Measurements from ENCODE around the gene TTC28.

DNA sequence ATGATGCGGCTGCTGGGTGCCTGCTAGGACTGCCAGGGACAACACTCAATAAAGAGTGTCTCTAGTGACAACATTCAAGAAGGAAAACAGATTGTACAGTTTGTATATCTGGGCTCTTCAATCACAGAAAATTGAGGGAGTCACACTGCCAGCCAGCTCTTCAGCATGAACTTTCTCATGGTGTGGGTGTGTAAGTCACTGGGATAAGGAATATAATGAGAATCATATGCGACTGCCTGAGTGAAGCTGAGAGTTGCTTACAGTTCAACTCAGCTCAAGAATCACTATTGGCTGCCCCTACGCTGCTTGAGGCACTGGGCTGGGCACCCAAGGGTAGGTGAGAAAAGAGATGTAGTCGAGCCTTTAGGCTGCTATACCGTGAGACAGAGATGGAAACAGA is 432.5 kb downstream of the TTC28 start:
- TF ChIP-seq, protein P1, sequence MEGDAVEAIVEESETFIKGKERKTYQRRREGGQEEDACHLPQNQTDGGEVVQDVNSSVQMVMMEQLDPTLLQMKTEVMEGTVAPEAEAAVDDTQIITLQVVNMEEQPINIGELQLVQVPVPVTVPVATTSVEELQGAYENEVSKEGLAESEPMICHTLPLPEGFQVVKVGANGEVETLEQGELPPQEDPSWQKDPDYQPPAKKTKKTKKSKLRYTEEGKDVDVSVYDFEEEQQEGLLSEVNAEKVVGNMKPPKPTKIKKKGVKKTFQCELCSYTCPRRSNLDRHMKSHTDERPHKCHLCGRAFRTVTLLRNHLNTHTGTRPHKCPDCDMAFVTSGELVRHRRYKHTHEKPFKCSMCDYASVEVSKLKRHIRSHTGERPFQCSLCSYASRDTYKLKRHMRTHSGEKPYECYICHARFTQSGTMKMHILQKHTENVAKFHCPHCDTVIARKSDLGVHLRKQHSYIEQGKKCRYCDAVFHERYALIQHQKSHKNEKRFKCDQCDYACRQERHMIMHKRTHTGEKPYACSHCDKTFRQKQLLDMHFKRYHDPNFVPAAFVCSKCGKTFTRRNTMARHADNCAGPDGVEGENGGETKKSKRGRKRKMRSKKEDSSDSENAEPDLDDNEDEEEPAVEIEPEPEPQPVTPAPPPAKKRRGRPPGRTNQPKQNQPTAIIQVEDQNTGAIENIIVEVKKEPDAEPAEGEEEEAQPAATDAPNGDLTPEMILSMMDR (IDR thresholded peaks at IDR 0.05 in 2 of 3, conservative IDR thresholded peaks at IDR 0.05 in 1 of 3; ENCODE audit: control insufficient read depth in 2 of 3, extremely low read depth in 1 of 3, insufficient read depth in 1 of 3, low read depth in 3 of 3, low read length in 3 of 3), result no peak
- TF ChIP-seq ZNF384 (IDR thresholded peaks at IDR 0.05; ENCODE audit: borderline replicate concordance, low read depth, low read length) (no peak), POLR2AphosphoS5 (IDR thresholded peaks at IDR 0.05; ENCODE audit: low read length) (no peak), EZH2 (IDR thresholded peaks at IDR 0.05; ENCODE audit: borderline replicate concordance, control insufficient read depth, low read depth, low read length) (no peak), SMARCA5 (IDR thresholded peaks at IDR 0.05) (no peak), MEF2B (IDR thresholded peaks at IDR 0.05; ENCODE audit: partially characterized antibody, poor library complexity, severe bottlenecking) (no peak), MYC (IDR thresholded peaks at IDR 0.05; ENCODE audit: insufficient read depth, insufficient read length, insufficient replicate concordance, low read length, severe bottlenecking) (no peak), FOS (IDR thresholded peaks at IDR 0.05; ENCODE audit: borderline replicate concordance, extremely low read depth, insufficient read length) (no peak), POLR2A (IDR thresholded peaks at IDR 0.05; ENCODE audit: low read depth, low read length) (no peak), EP300 (IDR thresholded peaks at IDR 0.05; ENCODE audit: borderline replicate concordance in 1 of 2, control insufficient read depth in 1 of 2, low read depth in 2 of 2, low read length in 2 of 2) (no peak), MXI1 (IDR thresholded peaks at IDR 0.05; ENCODE audit: low read depth, low read length) (no peak), RAD21 (IDR thresholded peaks at IDR 0.05; ENCODE audit: insufficient read depth, low read depth, low read length) (no peak), RB1 (IDR thresholded peaks at IDR 0.05; ENCODE audit: borderline replicate concordance) (no peak)
- TF ChIP-seq, protein P2, sequence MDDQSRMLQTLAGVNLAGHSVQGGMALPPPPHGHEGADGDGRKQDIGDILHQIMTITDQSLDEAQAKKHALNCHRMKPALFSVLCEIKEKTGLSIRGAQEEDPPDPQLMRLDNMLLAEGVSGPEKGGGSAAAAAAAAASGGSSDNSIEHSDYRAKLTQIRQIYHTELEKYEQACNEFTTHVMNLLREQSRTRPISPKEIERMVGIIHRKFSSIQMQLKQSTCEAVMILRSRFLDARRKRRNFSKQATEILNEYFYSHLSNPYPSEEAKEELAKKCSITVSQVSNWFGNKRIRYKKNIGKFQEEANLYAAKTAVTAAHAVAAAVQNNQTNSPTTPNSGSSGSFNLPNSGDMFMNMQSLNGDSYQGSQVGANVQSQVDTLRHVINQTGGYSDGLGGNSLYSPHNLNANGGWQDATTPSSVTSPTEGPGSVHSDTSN (IDR thresholded peaks at IDR 0.05; ENCODE audit: insufficient replicate concordance, low read depth, low read length), result no peak

Measured in GM12878 (cell line).